SK-N-SH (cell line): Measurements from ENCODE around the gene NPAS3. TPM values are rescaled to one million over a fixed set of nuclear protein-coding genes. Genes with fewer than 3 reads are reported as not detected.

ENCODE experiments used
- CTCF ChIA-PET: fragments of 300-600, 350-600 bp; formaldehyde crosslinking; extraction: SDS; loops from one replicate; lab custom pipeline; 2021; lab: Yijun Ruan, JAX
- POLR2A ChIA-PET: fragments of 350-600 bp; sonication (Branson Sonifier 250); formaldehyde crosslinking; extraction: SDS; loops from one replicate; lab custom pipeline; 2020; ENCODE audit warnings: antibody characterized with exemption, inconsistent platforms; lab: Yijun Ruan, JAX
- DNase-seq: peaks from one replicate; pipeline ENCODE4 v3.0.0; 2012
- H2AFZ ChIP-seq: fragments of 200-600 bp; sonication (generic); 2 replicates; pipeline ENCODE4 v1.8.1; 2016; ENCODE audit warnings: antibody characterized with exemption, mild to moderate bottlenecking, low read depth
- H3F3A ChIP-seq: fragments of 200-600 bp; sonication (generic); replicated peaks from 2 replicates; pipeline ENCODE3; 2016; ENCODE audit warnings: antibody characterized with exemption, mild to moderate bottlenecking; ENCODE audit not compliant: insufficient read depth
- H3K27ac ChIP-seq, 2 experiments: fragments of 200-500 bp in 1 of 2; fragments of 200-600 bp in 1 of 2; sonication (Bioruptor generic) in 1 of 2; sonication (generic), shearing (Covaris generic) in 1 of 2; 2 replicates each; pipeline versions ENCODE4 v1.5.1 to v1.6.1; 2014 to 2016; ENCODE audit warnings: low read depth in 2 of 2, inconsistent platforms in 1 of 2, low read length in 1 of 2, mild to moderate bottlenecking in 1 of 2, mixed read lengths in 1 of 2
- H3K27me3 ChIP-seq: fragments of 200-600 bp; sonication (generic), shearing (Covaris generic); 2 replicates; pipeline ENCODE4 v1.6.1; 2016; ENCODE audit warnings: mixed run types; ENCODE audit not compliant: insufficient read depth
- H3K36me3 ChIP-seq, 2 experiments: fragments of 200-500 bp in 1 of 2; fragments of 200-600 bp in 1 of 2; sonication (Bioruptor generic) in 1 of 2; sonication (generic) in 1 of 2; replicated peaks in 1 of 2; 2 replicates each; pipeline versions ENCODE3 to v1.5.1; 2014 to 2016; ENCODE audit warnings: low read length in 1 of 2, mild to moderate bottlenecking in 1 of 2; ENCODE audit not compliant: insufficient read depth in 2 of 2, control insufficient read depth in 1 of 2
- H3K4me1 ChIP-seq, 2 experiments: fragments of 200-500 bp in 1 of 2; fragments of 200-600 bp in 1 of 2; sonication (Bioruptor generic) in 1 of 2; sonication (generic), shearing (Covaris generic) in 1 of 2; 2 replicates each; pipeline versions ENCODE4 v1.5.1 to v1.6.1; 2014 to 2016; ENCODE audit warnings: low read depth in 1 of 2, low read length in 1 of 2, mixed run types in 1 of 2; ENCODE audit not compliant: insufficient read depth in 2 of 2, control insufficient read depth in 1 of 2
- H3K4me2 ChIP-seq: fragments of 200-600 bp; sonication (generic), shearing (Covaris generic); 2 replicates; pipeline ENCODE4 v1.6.1; 2017; ENCODE audit warnings: mixed run types
- H3K4me3 ChIP-seq, 2 experiments: fragments of 200-500 bp in 1 of 2; fragments of 200-600 bp in 1 of 2; sonication (Bioruptor generic) in 1 of 2; sonication (generic), shearing (Covaris generic) in 1 of 2; 2 replicates each; pipeline versions ENCODE4 v1.5.1 to v1.8.1; 2014 to 2016; ENCODE audit warnings: low read depth in 2 of 2, inconsistent platforms in 1 of 2, low read length in 1 of 2, mild to moderate bottlenecking in 1 of 2, mixed read lengths in 1 of 2, moderate library complexity in 1 of 2
- H3K79me2 ChIP-seq: fragments of 200-600 bp; sonication (generic); 2 replicates; pipeline ENCODE4 v1.8.1; 2017; ENCODE audit warnings: mild to moderate bottlenecking; ENCODE audit not compliant: insufficient read depth
- H3K9ac ChIP-seq: fragments of 200-600 bp; sonication (generic); 2 replicates; pipeline ENCODE4 v1.6.1; 2017; ENCODE audit warnings: mixed run types
- H3K9me2 ChIP-seq: fragments of 200-600 bp; sonication (generic); 2 replicates; pipeline ENCODE4 v1.6.1; 2017; ENCODE audit warnings: mixed run types
- H3K9me3 ChIP-seq: fragments of 200-600 bp; sonication (generic); 2 replicates; pipeline ENCODE4 v1.6.1; 2017; ENCODE audit warnings: mixed run types, mild to moderate bottlenecking, moderate library complexity
- H4K20me1 ChIP-seq: fragments of 200-600 bp; sonication (generic); 2 replicates; pipeline ENCODE4 v1.6.1; 2017; ENCODE audit warnings: mild to moderate bottlenecking, mixed run types; ENCODE audit not compliant: insufficient read depth
- CHD2 ChIP-seq: fragments of 150-350 bp; IDR thresholded peaks from 2 replicates; pipeline ENCODE4 v1.6.1; 2018; ENCODE audit warnings: low read length; ENCODE audit not compliant: partially characterized antibody
- CTCF ChIP-seq: fragments of 200-600 bp; sonication (generic); IDR thresholded peaks from 2 replicates; pipeline ENCODE4 v1.6.1; 2017; ENCODE audit warnings: antibody characterized with exemption, mild to moderate bottlenecking, moderate library complexity
- EZH2phosphoT487 ChIP-seq: fragments of 200-600 bp; sonication (generic); IDR thresholded peaks from 2 replicates; pipeline ENCODE4 v1.6.1; 2017; ENCODE audit warnings: low read depth, mixed run types, mild to moderate bottlenecking, antibody characterized with exemption, moderate library complexity, borderline replicate concordance
- FOSL2 ChIP-seq: IDR thresholded peaks from 2 replicates; pipeline ENCODE4 v1.4.0; 2012; ENCODE audit warnings: low read depth, mild to moderate bottlenecking, moderate library complexity, borderline replicate concordance
- FOXJ3 ChIP-seq: sonication (generic); formaldehyde crosslinking; IDR thresholded peaks from 2 replicates; pipeline ENCODE4 v1.5.1; 2020; ENCODE audit warnings: mild to moderate bottlenecking, missing genetic modification reagents
- GATA2 ChIP-seq: sonication (generic); formaldehyde crosslinking; IDR thresholded peaks from 2 replicates; pipeline ENCODE4 v1.5.0; 2020; ENCODE audit warnings: mild to moderate bottlenecking, missing genetic modification reagents
- MXI1 ChIP-seq: IDR thresholded peaks from 2 replicates; pipeline ENCODE4 v1.6.1; 2012; ENCODE audit warnings: mild to moderate bottlenecking, low read depth, low read length, improper control_type of control experiment
- RAD21 ChIP-seq: IDR thresholded peaks from 2 replicates; pipeline ENCODE4 v1.6.1; 2012; ENCODE audit warnings: mild to moderate bottlenecking, low read length
- REST ChIP-seq: IDR thresholded peaks from 2 replicates; pipeline ENCODE4 v1.6.1; 2012; ENCODE audit warnings: mild to moderate bottlenecking, low read depth, low read length, moderate library complexity
- RFX5 ChIP-seq: IDR thresholded peaks from 2 replicates; pipeline ENCODE4 v1.6.1; 2012; ENCODE audit warnings: mild to moderate bottlenecking, improper control_type of control experiment, low read length
- RXRA ChIP-seq: IDR thresholded peaks from 2 replicates; pipeline ENCODE4 v1.4.0; 2012; ENCODE audit warnings: low read depth, mild to moderate bottlenecking, borderline replicate concordance
- SIN3A ChIP-seq: IDR thresholded peaks from 2 replicates; pipeline ENCODE4 v1.6.1; 2012; ENCODE audit warnings: low read depth, mild to moderate bottlenecking, low read length, moderate library complexity, borderline replicate concordance
- SMC3 ChIP-seq: IDR thresholded peaks from 2 replicates; pipeline ENCODE4 v1.6.1; 2012; ENCODE audit warnings: low read depth, low read length, improper control_type of control experiment
- TAF1 ChIP-seq: IDR thresholded peaks from 2 replicates; pipeline ENCODE4 v1.6.1; 2012; ENCODE audit warnings: low read depth, mild to moderate bottlenecking, low read length, moderate library complexity, borderline replicate concordance
- WGBS: methylation state at CpG from one replicate; pipeline ENCODE4 v1.1.6; 2017; ENCODE audit warnings: low lambda C conversion rate; 5-methylcytosine and 5-hydroxymethylcytosine counted together
- polyA plus RNA-seq, 3 experiments: library from polyadenylated mRNA; depleted of rRNA; stranded (reverse); fragments of >200 nt; gene quantifications; 2 replicates each; pipeline ENCODE4 v1.2.3, GENCODE V29; 2012

Gene NPAS3
- polyA plus RNA-seq, 1 of the 3 experiments (the other 2 are of a cell fraction) = 4.3 TPM

- H3K27me3 ChIP-seq = no peaks in the 10 kb centered on the region
- H3K9me3 ChIP-seq = no peaks in the 10 kb centered on the region
- no peak overlapping the region for H3K4me2 ChIP-seq
- H3F3A ChIP-seq = no peaks in the 10 kb centered on the region
- H3K79me2 ChIP-seq = no peaks in the 10 kb centered on the region
- WGBS = 80% methylated on average over 4 of the region's 4 CpGs
- no peaks in the 10 kb centered on the region for H3K9me2 ChIP-seq
- no peak for DNase-seq
- no peaks in the 10 kb centered on the region for H3K4me1 ChIP-seq
- no peak overlapping the region for H2AFZ ChIP-seq
- CTCF ChIA-PET = no interaction called here
- H3K36me3 ChIP-seq = no peaks in the 10 kb centered on the region
- no peak overlapping the region for H3K27ac ChIP-seq
- POLR2A ChIA-PET = no interaction called here
- H3K4me3 ChIP-seq = no peak overlapping the region
- H4K20me1 ChIP-seq = no peaks in the 10 kb centered on the region
- no peak overlapping the region for H3K9ac ChIP-seq
- TF ChIP-seq RFX5 (no peak), MXI1 (no peak), SIN3A (no peak), CTCF (no peak), FOXJ3 (CRISPR knock-in tag) (no peak), RXRA (no peak), CHD2 (no peak), GATA2 (CRISPR knock-in tag) (no peak), RAD21 (no peak), EZH2phosphoT487 (no peak), SMC3 (no peak), TAF1 (no peak), REST (no peak), FOSL2 (no peak)
These were observed 91.7 kb downstream of the NPAS3 start for GRCh38 chr14:33030386-33030785.
